ENCODE results near the gene C15orf62. TPM values are rescaled to one million over a fixed set of nuclear protein-coding genes. Genes with fewer than 3 reads are reported as not detected.
A peak's percentile ranks its signal among the peaks of the same experiment; 100 is the strongest.

C15orf62 gene
- total RNA-seq, 2 experiments from 2014 or later, result 0.10 to 0.33 TPM

- CTCF ChIA-PET, result interaction anchor here (1.4 to 2.4 kb wide), 2 partner anchors 25 to 137 kb away, joined by 4 to 11 read pairs; partner anchors contain the start of gene VPS18
- no peaks in the 10 kb centered on the region for H3K27me3 Mint-ChIP-seq (ENCODE audit: low read depth)
- no peaks in the 10 kb centered on the region for H3K9me3 Mint-ChIP-seq
- intact Hi-C loops (cut with micrococcal nuclease), result no loop called here
- peaks cover 7% of the 10 kb centered on the region for H3K36me3 Mint-ChIP-seq (ENCODE audit: low read depth)
- no peak for DNase-seq
- H3K4me3 Mint-ChIP-seq, result no peak overlapping the region
- H3K4me1 Mint-ChIP-seq (ENCODE audit: low read depth), result peaks cover 25% of the 10 kb centered on the region
- no peak overlapping the region for H3K27ac Mint-ChIP-seq
These were observed 12.8 kb upstream of the C15orf62 start for GRCh38 chr15:40756938-40757337.

DNA sequence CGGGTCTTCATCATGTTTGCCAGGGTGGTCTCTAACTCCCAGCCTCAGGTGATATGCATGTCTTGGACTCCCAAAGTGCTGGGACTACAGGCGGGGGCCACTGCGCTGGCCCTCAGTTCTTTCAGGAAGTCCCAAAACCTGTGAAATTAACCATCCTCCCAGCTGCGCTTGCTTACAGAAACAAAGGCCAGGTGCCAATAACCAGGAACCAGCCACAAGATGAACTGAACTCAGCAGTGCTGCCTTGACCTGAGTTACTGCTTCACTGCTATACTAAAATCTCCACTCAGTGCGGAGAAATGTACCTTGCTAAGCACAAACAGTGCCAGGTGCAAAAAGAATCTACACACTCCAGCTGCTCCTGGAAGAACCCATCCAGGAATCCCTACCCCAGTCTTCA lies 9.8 kb upstream of the C15orf62 start:
- H3K4me1 Mint-ChIP-seq (ENCODE audit: low read depth), result peaks cover 22% of the 10 kb centered on the region
- H3K27ac Mint-ChIP-seq, result no peak overlapping the region
- intact Hi-C loops (cut with micrococcal nuclease), result no loop called here
- H3K4me3 Mint-ChIP-seq, result no peak overlapping the region
- CTCF ChIA-PET, result no interaction called here
- no peak for DNase-seq
- H3K27me3 Mint-ChIP-seq (ENCODE audit: low read depth), result no peaks in the 10 kb centered on the region
- no peaks in the 10 kb centered on the region for H3K9me3 Mint-ChIP-seq
- no peaks in the 10 kb centered on the region for H3K36me3 Mint-ChIP-seq (ENCODE audit: low read depth)

GRCh38 chr15:40762919-40763800 lies 6.6 kb upstream of the C15orf62 start:
- H3K4me1 Mint-ChIP-seq (ENCODE audit: low read depth), result peaks cover 28% of the 10 kb centered on the region
- H3K4me3 Mint-ChIP-seq, result peak overlapping the region; percentile 83
- H3K36me3 Mint-ChIP-seq (ENCODE audit: low read depth), result no peaks in the 10 kb centered on the region
- intact Hi-C loops (cut with micrococcal nuclease), result loop anchor here (1.0 kb wide), 1 partner anchor 8 kb away; the partner anchor contains the start of gene RMDN3
- peak; percentile 64 for DNase-seq
- no peaks in the 10 kb centered on the region for H3K27me3 Mint-ChIP-seq (ENCODE audit: low read depth)
- CTCF ChIA-PET, result interaction anchor here (0.6 to 3.2 kb wide), 3 partner anchors 19 to 361 kb away, joined by 3 to 17 read pairs (median 3); no protein-coding TSS in a partner anchor
- no peaks in the 10 kb centered on the region for H3K9me3 Mint-ChIP-seq
- H3K27ac Mint-ChIP-seq, result peak overlapping the region; percentile 70

DNA sequence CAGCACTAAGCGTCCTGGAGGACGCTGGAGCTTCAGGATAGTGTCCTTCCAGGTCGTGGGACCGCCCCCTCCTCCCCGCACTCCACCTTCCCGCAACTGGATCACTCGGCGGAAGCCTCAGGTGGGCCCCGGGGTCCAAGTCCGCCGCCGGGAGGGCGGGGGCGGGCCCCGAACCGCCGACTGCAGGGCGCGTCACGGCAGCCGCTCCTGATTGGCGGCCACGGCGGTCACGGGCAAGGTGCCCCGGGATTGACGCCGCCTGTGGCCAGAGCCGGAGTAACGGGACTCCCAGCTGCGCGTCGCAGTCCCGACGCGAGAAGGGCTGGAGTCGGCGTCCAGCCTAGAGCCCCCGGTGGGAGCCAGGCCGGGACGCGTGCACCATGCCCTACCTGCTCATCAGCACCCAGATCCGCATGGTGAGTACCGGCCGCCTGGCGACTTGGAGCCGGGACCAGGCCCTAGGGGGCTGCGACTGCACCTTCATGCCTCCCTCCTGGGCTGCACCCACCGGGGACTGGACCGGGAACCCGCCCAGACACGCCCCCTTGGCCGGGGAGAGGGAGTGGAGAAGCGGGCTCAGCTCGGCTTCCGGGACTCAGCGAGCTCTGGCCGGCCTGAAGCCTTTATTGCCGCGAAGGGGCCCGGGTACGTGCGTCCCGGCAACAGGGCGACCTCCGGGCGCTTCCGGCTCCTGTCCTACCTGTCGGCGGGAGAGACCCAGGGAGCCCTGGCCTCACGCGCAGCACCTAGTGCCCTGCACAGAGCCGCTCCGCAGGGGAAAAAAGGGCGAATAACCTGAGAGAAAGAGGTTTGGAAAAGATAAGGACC lies 5.8 kb upstream of the C15orf62 start, which contains the start of gene GCHFR:
Gene GCHFR, plus strand, starts transcription at position 268 of the 828 bp plus-strand sequence. Its CDS starts 113 bp downstream, at position 381.
- H3K4me3 Mint-ChIP-seq, result peak within 1 kb of the TSS; percentile 83
- no peaks in the 10 kb centered on the region for H3K9me3 Mint-ChIP-seq
- intact Hi-C loops (cut with micrococcal nuclease), result loop anchor here (1.0 to 2.0 kb wide), 2 partner anchors 9 to 69 kb away; partner anchors contain the start of genes RAD51 and RMDN3
- peak within 1 kb of the TSS; percentile 70 for H3K27ac Mint-ChIP-seq
- H3K36me3 Mint-ChIP-seq (ENCODE audit: low read depth), result no peaks in the 10 kb centered on the region
- peaks cover 37% of the 10 kb centered on the region for H3K4me1 Mint-ChIP-seq (ENCODE audit: low read depth)
- H3K27me3 Mint-ChIP-seq (ENCODE audit: low read depth), result no peaks in the 10 kb centered on the region
- CTCF ChIA-PET, result interaction anchor here (1.1 to 3.2 kb wide), 4 partner anchors 17 to 174 kb away, joined by 3 to 17 read pairs (median 4); no protein-coding TSS in a partner anchor
- DNase-seq, result peak; percentile 75

DNA sequence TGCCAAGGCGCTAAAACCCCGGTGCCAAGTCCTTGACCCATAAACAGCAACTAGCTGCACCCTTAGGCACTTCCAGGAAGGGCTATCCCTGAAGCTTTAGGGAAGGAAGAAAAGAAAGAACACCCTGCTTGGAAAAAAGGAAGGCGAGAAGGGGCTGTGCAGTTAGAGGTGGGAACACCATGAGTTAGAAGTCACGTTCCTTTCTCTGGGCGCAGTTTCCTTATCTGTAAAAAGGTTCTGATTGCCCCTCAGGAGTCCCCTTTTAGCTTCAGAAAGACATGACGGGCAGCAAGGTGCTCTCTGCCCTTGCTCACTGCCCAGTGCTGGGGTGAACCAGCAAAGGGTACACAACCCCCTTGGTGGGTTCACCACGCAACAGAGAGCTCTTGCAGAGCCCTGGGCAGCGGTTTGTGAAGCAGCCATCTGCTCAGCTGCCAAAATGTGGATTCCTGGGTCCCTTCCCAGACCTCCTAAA lies 5.1 kb upstream of the C15orf62 start:
- Mint-ChIP-seq H3K36me3 (ENCODE audit: low read depth) (peaks cover 2% of the 10 kb centered on the region), H3K27ac (peak overlapping the region; percentile 41), H3K4me1 (ENCODE audit: low read depth) (peaks cover 43% of the 10 kb centered on the region), H3K27me3 (ENCODE audit: low read depth) (no peaks in the 10 kb centered on the region), H3K9me3 (no peaks in the 10 kb centered on the region), H3K4me3 (peak overlapping the region; percentile 83)
- CTCF ChIA-PET, result interaction anchor here (0.8 to 3.2 kb wide), 5 partner anchors 9 to 23 kb away, joined by 3 to 17 read pairs (median 4); no protein-coding TSS in a partner anchor
- intact Hi-C loops (cut with micrococcal nuclease), result loop anchor here (1.0 to 2.0 kb wide), 2 partner anchors 43 to 70 kb away; partner anchors contain the start of genes DNAJC17, RAD51 and ZFYVE19
- DNase-seq, result no peak

DNA sequence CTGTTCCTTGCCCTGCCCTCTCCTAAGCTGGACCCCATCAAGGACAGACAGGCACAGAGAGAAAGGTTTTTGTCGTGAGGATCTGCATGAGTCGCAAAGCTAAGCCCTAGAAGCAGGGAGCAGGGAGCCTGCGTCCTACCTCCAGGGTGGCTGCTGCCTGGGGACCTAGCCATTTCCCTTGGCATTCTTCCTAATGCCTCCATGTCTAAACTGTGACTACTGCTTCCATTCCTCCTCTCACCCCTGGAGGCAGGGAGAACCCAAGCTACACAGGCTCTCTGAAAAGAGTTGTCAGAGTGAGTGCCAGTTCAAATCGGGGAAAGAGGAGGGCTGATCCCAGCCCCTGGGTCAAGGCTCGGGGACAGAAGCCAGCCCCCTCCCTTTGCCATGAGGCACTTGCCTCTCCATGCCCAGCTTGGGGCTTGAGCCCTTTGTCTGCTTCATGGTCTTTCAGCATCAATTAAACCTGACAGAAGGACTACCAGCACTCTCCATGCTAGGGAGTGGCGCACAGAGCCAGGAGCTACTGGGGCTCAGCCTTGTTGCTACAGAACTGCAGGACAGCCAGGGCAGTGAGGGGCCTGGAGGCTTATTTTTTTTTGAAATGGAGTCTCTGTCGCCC lies 3.5 kb upstream of the C15orf62 start:
- Mint-ChIP-seq H3K4me3 (no peak overlapping the region), H3K9me3 (no peaks in the 10 kb centered on the region), H3K36me3 (ENCODE audit: low read depth) (peaks cover 2% of the 10 kb centered on the region), H3K27me3 (ENCODE audit: low read depth) (no peaks in the 10 kb centered on the region), H3K27ac (no peak overlapping the region), H3K4me1 (ENCODE audit: low read depth) (peaks cover 54% of the 10 kb centered on the region)
- DNase-seq, result no peak
- intact Hi-C loops (cut with micrococcal nuclease), result no loop called here
- CTCF ChIA-PET, result interaction anchor here (0.5 to 1.9 kb wide), 6 partner anchors 16 to 353 kb away, joined by 3 to 10 read pairs (median 3); partner anchors contain the start of gene VPS18

- Mint-ChIP-seq H3K4me1 (ENCODE audit: low read depth) (peaks cover 54% of the 10 kb centered on the region), H3K4me3 (no peak overlapping the region), H3K9me3 (no peaks in the 10 kb centered on the region), H3K27me3 (ENCODE audit: low read depth) (no peaks in the 10 kb centered on the region), H3K36me3 (ENCODE audit: low read depth) (peaks cover 2% of the 10 kb centered on the region), H3K27ac (no peak overlapping the region)
- DNase-seq, result no peak
- CTCF ChIA-PET, result interaction anchor here (0.5 to 1.9 kb wide), 4 partner anchors 15 to 354 kb away, joined by 3 to 10 read pairs (median 3); no protein-coding TSS in a partner anchor
- intact Hi-C loops (cut with micrococcal nuclease), result no loop called here
These were observed 2.6 kb upstream of the C15orf62 start for GRCh38 chr15:40766906-40767837.

DNA sequence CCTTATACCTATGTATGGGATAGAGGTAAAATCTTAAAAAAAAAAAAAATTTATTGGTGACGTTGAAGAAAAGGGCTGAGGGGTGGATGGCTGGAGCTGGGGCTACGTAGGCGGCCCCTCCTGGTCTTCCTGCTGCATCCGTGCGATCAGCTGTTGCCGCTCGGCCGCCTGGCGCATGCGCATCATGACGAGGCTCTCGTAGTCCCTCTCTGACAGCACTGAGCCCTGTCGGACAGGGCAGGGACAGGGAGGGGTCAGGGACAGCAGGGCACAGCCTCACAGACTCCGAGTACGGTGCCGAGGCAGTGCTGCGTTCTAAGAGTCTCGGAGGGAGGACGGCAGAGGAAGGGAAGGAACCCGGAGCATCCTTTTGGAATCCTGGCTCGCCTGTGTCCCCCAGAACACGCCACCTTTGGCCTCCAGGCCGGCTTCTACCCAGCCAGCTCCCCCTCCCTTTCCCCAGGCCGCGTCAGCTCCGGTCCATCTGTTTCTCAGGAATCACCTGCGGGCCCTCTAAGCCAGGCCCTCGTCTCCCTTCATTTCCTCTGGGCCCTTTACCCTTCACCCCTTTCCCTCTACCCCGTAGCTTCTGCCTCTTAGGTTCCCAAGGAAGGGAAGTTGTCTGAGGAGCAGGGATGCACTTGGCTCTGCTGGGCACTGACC lies 1.8 kb upstream of the C15orf62 start:
- peaks cover 2% of the 10 kb centered on the region for H3K36me3 Mint-ChIP-seq (ENCODE audit: low read depth)
- CTCF ChIA-PET, result interaction anchor here (0.5 to 4.6 kb wide), 4 partner anchors 14 to 141 kb away, joined by 3 to 25 read pairs (median 6); no protein-coding TSS in a partner anchor
- no peak overlapping the region for H3K4me3 Mint-ChIP-seq
- DNase-seq, result no peak
- peaks cover 52% of the 10 kb centered on the region for H3K4me1 Mint-ChIP-seq (ENCODE audit: low read depth)
- no peaks in the 10 kb centered on the region for H3K27me3 Mint-ChIP-seq (ENCODE audit: low read depth)
- H3K27ac Mint-ChIP-seq, result no peak overlapping the region
- no peaks in the 10 kb centered on the region for H3K9me3 Mint-ChIP-seq
- intact Hi-C loops (cut with micrococcal nuclease), result no loop called here

DNA sequence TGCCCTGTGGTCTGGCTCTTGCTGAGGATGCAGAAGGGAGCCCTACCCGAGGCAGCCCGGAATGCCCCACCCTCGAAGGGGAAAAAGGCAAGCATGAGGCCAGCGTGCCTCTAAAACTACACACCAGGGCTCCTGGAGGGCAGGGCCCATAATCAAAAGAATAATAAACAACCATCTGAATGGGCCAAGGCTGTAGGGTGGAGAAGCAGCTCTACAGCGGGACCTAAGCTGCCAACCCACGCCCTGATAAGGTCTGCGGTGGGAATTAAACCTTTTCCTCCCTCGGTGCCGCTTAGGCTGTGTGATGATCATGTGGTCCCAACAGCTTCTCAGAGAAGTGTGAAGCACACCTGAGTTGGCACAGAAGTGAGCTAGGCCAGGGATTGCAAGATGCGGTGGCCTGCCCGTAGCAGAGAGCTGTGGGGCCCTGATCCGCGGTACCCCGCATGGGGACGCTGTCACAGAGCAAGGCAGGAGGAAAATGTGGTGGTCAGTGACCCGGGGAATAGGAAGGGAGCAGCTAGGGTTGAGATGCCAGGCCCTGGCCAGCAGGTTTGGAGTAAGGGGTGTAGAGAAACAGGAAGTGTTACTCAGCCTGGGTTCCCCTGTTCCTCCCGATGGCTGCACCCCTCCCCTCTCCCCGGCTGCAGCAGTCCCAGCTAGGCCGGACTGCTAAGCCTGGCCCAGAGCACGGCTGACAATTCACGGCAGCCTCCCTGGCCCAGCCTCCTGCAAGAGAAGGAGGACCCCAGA lies 1.1 kb upstream of the C15orf62 start:
- peak overlapping the region; percentile 15 for H3K4me3 Mint-ChIP-seq

More for the DNA sequence above, 1.1 kb upstream of the C15orf62 start:
- intact Hi-C loops (cut with micrococcal nuclease), result loop anchor here (1.0 kb wide), 2 partner anchors 74 to 174 kb away; partner anchors contain the start of gene KNL1
- Mint-ChIP-seq H3K27me3 (ENCODE audit: low read depth) (no peaks in the 10 kb centered on the region), H3K9me3 (no peaks in the 10 kb centered on the region), H3K27ac (peak overlapping the region; percentile 87), H3K36me3 (ENCODE audit: low read depth) (peaks cover 2% of the 10 kb centered on the region), H3K4me1 (ENCODE audit: low read depth) (peaks cover 45% of the 10 kb centered on the region)
- DNase-seq, result no peak
- CTCF ChIA-PET, result interaction anchor here (0.5 to 4.6 kb wide), 5 partner anchors 14 to 141 kb away, joined by 3 to 25 read pairs (median 3); no protein-coding TSS in a partner anchor
